Middle frontal gyrus (tissue), 1 donor: ENCODE data around the gene CXADR.
"Not testable (repeated sequence)": the region's sequence is repeated elsewhere in the genome, so short reads cannot be mapped to it uniquely, and the experiment has no call there.

Experiments
- DNase-seq: peaks from one replicate; pipeline ENCODE4 v3.0.0-alpha.2; 2015; ENCODE audit warnings: low spot score; ENCODE audit errors: extremely low spot score

The CXADR gene

DNA sequence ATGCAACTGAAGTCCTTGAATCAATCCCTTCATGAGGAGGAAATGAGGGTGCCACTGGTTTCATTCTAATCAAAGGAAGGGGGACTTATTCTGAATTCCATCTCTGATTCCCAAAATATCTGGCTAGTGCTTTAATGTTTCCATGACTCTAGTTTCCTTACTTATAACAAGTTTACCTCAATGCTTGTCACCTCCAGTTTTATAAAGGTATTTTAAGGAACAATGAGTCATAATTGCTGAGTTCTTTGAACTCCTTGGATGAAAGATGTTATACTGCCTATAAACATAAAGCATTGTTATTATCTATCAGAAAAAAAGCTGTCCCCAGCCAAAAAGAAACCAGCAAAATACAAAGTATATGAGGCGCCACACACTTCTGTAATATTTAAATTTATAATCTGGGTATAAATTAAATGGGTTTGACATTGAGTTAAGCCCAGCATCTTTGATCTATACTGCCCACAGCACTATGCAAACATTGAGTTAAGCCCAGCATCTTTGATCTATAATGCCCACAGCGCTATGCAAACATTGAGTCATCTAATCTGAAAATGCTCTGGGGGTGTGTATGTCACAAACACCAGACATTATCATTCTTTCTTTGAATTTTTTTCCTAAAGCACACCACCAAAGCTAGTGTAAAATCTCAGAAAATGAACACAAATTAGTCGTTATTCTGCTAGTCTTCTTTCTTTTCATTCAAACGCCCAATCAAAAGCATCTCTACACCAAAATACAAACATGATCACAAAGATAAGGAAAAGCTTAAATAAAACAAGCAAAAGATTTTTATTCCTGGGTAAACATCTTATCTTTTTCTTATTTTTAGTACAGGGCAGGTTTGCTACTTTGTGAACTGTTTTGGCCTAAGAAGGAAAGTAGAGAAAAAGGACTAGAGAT, 11.5 kb upstream of the CXADR start:
- no peak for DNase-seq

- DNase-seq = not testable (repeated sequence)
Observed at GRCh38 chr21:17502985-17503384, 9.9 kb upstream of the CXADR start.

DNA sequence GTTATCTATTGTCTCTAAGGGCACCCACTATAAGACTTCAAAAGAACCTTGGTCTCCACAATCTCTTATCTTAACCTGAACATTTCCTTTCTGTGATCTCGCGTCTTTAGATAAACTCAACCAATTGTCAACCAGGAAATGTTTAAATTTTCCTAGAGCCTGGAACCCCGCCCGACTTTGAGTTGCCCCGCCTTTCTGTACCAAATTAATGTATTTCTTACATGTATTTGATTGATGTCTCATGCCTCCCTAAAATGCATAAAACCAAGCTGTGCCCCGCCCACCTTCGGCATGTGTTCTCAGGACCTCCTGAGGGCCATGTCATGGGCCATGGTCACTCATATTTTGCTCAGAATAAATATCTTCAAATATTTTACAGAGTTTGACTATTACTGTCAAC, 5.9 kb upstream of the CXADR start:
- DNase-seq = no peak

DNA sequence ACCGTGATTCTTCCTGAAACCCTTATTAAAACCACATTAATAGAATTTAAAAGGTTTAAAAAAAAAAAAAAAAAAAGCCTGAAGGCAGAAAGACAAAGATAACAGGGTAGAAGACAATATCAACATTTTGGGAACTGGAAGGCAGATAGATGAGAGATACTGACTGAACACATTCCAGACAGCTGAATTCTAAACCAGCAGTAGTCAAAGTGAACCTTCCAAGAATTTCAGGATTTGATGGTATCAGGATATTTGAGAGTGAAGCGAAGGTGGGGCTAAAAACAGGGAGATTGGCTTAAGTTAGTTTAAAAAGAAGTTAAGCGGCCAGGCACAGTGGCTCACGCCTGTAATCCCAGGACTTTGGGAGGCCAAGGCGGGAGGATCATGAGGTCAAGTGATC, 5.3 kb upstream of the CXADR start:
- no peak for DNase-seq

DNA sequence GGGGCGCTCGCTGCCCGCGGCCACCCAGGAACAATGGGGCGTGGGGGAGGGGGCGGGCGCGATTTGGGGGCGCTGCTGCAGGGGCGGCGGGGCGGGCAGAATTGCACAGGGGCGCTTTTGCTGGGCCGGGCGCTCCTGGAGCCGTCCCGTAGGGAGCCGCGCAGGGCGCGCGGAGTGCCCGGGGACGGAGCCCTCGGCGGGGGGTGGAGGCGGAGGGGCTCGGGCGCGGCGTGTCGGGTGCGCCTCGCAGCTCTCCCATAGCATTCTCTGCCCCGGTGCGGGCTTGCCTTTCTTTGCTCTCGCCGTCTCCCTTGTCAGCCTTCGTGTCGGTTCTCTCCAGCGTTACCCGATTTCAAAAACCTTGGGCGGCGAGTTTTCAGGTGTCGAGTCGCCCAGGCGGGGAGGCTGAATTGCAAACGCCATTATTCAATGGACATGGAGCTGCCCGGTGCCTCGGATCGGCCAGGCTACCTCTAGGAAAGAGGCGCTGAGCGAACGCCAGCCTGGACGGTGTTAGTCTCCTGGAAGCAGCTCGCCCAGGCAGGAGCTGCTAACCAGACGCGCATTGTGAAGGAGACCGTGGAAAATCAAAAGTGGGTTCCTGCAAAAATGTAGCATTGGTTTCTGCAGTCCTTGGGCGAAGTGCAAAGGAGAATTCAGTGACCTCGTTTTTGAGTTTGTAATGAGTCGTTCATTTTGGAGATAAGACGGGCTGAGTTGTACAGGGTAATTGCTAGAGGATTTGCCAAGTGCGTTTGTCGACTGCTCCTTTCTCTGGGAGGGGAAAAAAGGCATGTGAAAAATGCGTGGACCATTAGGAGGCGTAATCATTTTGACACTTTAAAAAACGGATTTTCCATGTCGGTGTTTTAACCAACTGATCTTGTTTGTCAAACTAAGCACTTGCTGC, 626 bp downstream of the CXADR start:
- no peak for DNase-seq

GRCh38 chr21:17514124-17514845, 1.4 kb downstream of the CXADR start:
- DNase-seq = no peak

DNA sequence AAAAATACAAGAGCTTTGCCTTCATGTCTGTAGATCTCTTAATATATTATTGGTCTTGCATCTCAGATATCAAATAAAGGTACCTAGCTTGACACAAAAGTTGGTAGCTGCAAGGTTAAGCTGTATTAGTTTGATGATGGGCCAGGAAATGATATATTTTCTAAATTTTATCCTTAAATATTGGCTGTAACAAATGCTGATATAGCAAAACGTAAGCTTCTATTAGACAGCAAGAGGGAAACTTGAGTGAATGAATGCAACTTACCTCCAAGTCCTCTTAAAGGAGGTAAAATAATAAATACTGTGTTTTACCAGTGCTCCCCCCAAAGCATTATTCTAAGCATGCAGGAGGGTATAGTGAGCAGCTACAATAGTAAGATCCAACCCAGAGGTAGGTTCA, 4.2 kb downstream of the CXADR start:
- not testable (repeated sequence) for DNase-seq

DNA sequence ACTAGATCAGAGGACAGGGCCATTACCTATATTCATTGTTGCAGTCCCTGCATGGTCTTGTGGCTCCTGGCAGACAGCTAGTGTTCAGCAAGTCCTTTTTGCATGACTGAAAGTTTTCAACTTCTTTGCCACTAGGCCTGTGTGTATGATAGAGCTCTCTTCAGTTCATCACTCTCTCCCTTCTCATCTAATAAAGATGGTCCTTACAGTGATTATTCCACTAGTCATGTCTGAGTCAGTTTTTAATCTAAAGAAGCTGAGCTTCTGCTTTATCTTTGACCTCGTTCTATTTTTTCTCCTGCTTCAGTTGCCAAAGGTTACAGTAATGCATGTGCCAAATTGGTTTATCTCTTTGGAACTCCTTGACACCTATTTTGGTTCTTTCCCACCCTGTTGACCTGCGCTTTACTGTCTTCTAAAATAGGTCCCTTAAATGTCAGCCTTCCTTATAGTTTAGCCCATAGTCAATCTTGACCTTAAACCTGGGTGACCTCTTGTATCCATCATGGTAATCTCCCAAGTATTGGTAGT, 6.4 kb downstream of the CXADR start:
- DNase-seq = no peak

DNA sequence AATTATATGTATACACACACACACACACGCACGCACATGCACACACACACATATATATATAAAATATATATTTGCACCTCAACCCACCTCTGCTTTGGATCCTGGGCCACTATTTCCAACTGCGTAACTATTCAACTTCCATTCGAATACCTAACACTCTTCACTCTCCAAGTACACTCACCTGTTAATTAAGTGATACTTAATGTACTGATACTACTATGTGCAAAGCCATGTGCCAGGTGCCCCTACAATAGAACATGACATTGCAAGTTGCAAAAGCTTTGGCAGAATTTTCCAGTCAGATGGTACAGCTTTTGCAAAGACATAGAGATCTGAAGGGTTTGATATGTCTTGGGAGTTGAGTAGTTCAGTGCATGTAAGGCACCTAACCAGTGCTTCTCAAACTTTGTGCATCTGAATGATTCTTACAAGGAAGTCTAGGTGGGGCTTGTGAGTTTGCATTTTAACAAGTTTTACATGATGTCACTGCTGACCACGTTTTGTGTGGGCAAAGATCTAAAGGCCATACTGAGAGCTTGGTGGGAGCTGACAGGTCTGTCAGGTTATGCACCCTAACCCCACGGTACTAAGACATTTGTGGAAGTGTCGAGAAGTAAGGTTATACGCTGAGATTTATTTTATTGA, 7.2 kb downstream of the CXADR start:
- DNase-seq = no peak

GRCh38 chr21:17523007-17523451, 10.2 kb downstream of the CXADR start:
- no peak for DNase-seq

- DNase-seq = not testable (repeated sequence)
Observed at GRCh38 chr21:17523979-17524494, 11.2 kb downstream of the CXADR start.

DNA sequence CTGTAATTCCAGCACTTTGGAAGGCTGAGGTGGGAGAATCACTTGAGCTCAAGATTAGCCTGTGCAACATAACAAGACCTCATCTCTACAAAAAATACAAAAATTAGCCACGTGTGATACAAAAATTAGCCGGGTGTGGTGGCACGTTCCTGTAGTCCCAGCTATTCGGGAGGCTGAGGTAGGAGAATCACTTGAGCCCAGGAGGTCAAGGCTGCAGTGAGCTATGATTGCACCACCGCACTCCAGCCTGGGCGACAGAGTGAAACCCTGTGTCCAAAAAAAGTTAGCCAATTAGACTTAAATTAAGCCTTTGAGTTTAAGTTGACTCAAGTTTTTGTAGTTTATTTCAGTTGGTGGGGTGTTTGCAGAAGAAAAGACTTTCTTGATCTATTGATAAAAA, 11.8 kb downstream of the CXADR start:
- DNase-seq = no peak

DNA sequence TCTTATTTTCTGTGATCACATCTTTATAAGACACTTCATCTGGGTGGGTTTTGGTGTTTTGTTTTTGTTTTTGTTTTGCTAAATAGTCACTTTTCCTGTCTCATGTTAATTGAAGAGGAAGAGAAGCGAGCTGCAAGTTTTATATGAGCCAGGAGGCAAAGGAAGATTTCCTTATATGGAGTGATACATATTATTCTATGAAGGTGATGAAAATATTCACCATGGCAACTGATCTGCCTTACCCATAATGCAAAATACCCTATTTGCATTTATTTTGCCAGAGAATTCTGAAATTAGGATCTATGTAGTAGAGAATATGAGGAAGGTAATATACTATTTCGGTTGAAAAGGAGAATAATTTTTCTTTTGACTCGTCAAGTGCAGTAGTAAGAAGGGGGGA, 13.9 kb downstream of the CXADR start:
- DNase-seq = no peak

DNA sequence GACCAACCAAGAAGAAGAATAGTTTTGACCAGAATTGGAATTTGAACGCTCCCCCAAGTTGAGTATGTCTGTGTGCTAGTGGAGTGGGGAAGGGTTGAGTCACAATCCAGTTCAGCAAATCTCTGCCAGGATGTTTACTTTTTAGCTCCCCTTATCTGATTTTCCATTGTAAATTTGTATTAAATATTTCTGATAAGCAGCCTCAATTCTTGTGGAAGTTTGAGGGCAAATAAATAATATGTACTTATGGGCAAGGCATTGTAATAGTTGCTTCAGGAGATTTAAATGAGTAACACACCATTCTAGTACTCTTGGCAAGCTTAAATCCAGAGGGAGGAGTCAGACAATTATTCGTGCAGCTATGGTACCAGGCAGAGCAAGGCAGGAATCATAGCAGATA, 14.4 kb downstream of the CXADR start:
- no peak for DNase-seq

GRCh38 chr21:17527711-17528110, 14.9 kb downstream of the CXADR start:
- DNase-seq = no peak

DNA sequence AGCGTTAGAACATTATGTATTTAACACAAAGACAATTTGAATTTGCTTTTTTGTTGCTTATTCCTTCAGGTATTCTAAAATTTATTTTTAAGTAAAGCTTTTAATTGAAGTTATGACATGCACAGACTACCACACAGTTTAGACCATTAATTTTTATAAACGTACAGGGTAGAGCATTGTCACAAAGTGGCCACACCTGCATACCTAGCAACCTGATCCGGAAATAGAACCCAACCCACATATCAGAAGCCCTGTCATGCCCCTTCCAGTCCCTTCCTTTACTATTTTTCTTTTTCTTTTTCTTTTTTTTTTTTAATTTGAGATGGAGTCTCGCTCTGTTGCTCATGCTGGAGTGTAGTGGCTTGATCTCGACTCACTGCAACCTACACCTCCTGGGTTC, 16.8 kb downstream of the CXADR start:
- no peak for DNase-seq

GRCh38 chr21:17532292-17532691, 19.4 kb downstream of the CXADR start:
- DNase-seq = no peak

DNA sequence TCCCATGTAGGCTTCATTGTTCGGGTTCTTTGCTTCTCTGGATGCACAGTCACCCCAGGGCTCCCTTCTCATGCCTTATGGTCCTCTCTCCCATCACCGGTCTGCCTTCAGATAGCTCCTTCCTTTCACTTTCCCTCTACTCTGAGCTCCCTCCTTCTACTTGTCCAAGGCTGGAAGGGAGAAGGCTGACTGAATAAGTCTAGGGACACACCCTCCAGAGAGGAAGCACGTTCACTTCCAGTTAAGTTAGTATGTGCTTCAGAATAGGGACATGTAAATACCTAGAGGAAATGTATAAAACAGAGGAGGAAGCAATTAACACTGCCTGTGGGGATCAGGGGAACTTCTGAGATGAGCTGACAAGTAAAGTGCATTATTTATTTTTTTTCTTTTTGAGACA, 23.5 kb downstream of the CXADR start:
- DNase-seq = no peak

- no peak for DNase-seq
Observed at GRCh38 chr21:17537299-17537698, 24.5 kb downstream of the CXADR start.

DNA sequence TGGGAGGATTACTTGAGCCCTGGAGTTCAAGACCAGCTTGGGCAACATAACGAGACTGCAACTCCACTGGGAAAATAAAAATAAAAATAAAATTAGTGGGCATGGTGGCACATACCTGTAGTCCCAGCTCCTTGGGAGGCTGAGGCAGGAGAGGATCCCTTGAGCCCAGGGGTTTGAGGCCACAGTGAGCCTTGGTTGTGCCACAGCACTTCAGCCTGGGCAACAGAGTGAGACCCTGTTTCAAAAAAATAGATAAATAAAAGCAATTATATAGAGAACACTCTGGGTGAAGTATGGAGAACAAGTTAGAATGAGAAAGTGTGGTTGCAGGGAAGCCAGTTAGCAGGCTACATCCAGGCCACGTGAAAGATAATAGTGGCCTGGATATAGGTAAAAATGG, 25.7 kb downstream of the CXADR start:
- DNase-seq = no peak

DNA sequence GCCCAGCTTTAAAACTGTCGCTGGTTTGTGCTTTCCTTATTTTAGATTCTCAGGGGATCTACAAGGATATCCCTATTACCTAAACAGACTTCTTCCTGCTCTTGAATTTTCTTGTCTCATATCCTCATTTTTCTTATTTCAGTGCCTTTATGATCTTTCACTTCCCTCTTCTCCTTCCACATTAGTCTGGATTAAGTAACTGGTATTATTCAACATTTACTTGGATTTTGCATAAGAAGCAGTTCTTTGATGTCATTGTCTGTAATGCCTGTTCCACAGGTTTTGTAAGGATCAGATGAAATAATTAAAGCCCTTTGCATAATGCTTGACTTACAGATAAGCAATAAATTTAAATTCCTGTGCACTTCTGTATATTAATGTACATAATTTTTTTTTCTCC, 26.5 kb downstream of the CXADR start:
- no peak for DNase-seq
